ENCODE results near the gene ZNF507. TPM values are rescaled to one million over a fixed set of nuclear protein-coding genes. Genes with fewer than 3 reads are reported as not detected.

ZNF507 gene
- total RNA-seq, 1 experiment from 2014 or later = 31.1 TPM

GRCh38 chr19:32372726-32373517, 27.5 kb downstream of the ZNF507 start:
- Histone ChIP-seq H3K4ac (ENCODE audit: low read depth, low read length) (no peak overlapping the region), H4K8ac (replicated peaks; ENCODE audit: insufficient read length, low read depth, low read length) (no peak overlapping the region), H4K20me1 (ENCODE audit: control insufficient read depth, insufficient read depth, insufficient read length) (no peaks in the 10 kb centered on the region), H4K91ac (ENCODE audit: insufficient read length, low read depth, low read length) (no peak overlapping the region), H4K5ac (ENCODE audit: insufficient read length, low read depth, low read length) (no peak overlapping the region), H3K23ac (ENCODE audit: insufficient read length, low read depth, low read length) (no peak overlapping the region), H2BK120ac (ENCODE audit: low read depth, low read length, poor library complexity, severe bottlenecking) (no peak overlapping the region), H3K4me1 (ENCODE audit: insufficient read depth, low read length) (no peaks in the 10 kb centered on the region), H3K18ac (ENCODE audit: insufficient read length, low read depth, low read length) (no peak overlapping the region), H2AK5ac (ENCODE audit: insufficient read length, low read length) (no peak overlapping the region), H3K27ac (ENCODE audit: insufficient read length, low read depth, low read length) (no peak overlapping the region), H2AFZ (ENCODE audit: low read length) (no peak overlapping the region), H3K9me3 (ENCODE audit: control insufficient read depth, low read depth, low read length) (no peaks in the 10 kb centered on the region), H2BK12ac (ENCODE audit: insufficient read length, low read depth, low read length) (no peak overlapping the region), H2BK20ac (ENCODE audit: low read depth, low read length, poor library complexity, severe bottlenecking) (no peak overlapping the region), H3K14ac (ENCODE audit: insufficient read depth, low read length) (no peak overlapping the region), H3K4me2 (ENCODE audit: insufficient read depth, insufficient read length, low read length) (no peak overlapping the region), H2BK5ac (ENCODE audit: insufficient read length, low read length) (no peak overlapping the region), H3K56ac (ENCODE audit: insufficient read length, low read depth, low read length) (no peak overlapping the region), H3T11ph (ENCODE audit: low read length) (no peak overlapping the region), H3K79me1 (ENCODE audit: insufficient read depth, low read depth, low read length, poor library complexity, severe bottlenecking) (peaks cover 9% of the 10 kb centered on the region), H2BK15ac (ENCODE audit: low read depth, low read length) (no peak overlapping the region), H3K9ac (ENCODE audit: extremely low read depth, insufficient read length, low read length) (no peak overlapping the region), H3K79me2 (ENCODE audit: insufficient read depth, low read length) (peaks cover 3% of the 10 kb centered on the region), H3K23me2 (ENCODE audit: insufficient read length, low read depth, low read length, poor library complexity, severe bottlenecking) (no peaks in the 10 kb centered on the region), H3K27me3 (ENCODE audit: insufficient read depth, low read length) (no peaks in the 10 kb centered on the region)
- peaks cover 47 to 64% (median 52%) of the 10 kb centered on the region in 3 experiments for H3K36me3 Mint-ChIP-seq (ENCODE audit: insufficient read depth in 1 of 3, low read depth in 3 of 3)
- no CpG with 5 or more reads among the region's 7 CpGs for WGBS (ENCODE audit: extremely low coverage, insufficient read length, low lambda C conversion rate)
- no peaks in the 10 kb centered on the region for H3K27me3 Mint-ChIP-seq (ENCODE audit: low read depth)
- H3K4me3 Mint-ChIP-seq = no peak overlapping the region
- no peaks in the 10 kb centered on the region for H3K4me1 Mint-ChIP-seq
- no peak overlapping the region for H3K27ac Mint-ChIP-seq
- H3K9me3 Mint-ChIP-seq = peaks cover 5 to 9% of the 10 kb centered on the region in 2 experiments; a peak in 4 of 5 replicates
- no peak for DNase-seq
- TF ChIP-seq CTCF (conservative IDR thresholded peaks at IDR 0.05) = no peak

All from H9 (cell line).